Activated naive CD8-positive, alpha-beta T cell (primary cell): ENCODE data around the gene PDE3B.
A peak's percentile ranks its signal among the peaks of the same experiment; 100 is the strongest.
"Not testable (repeated sequence)": the region's sequence is repeated elsewhere in the genome, so short reads cannot be mapped to it uniquely, and the experiment has no call there.

Source experiments
- H3K27ac Mint-ChIP-seq: one replicate; pipeline ENCODE4 v1.8.0; 2021; ENCODE audit warnings: mixed read lengths
- H3K27me3 Mint-ChIP-seq: one replicate; pipeline ENCODE4 v1.8.0; 2021; ENCODE audit warnings: mixed read lengths
- H3K36me3 Mint-ChIP-seq: one replicate; pipeline ENCODE4 v1.8.0; 2021; ENCODE audit warnings: mixed read lengths
- H3K4me1 Mint-ChIP-seq: one replicate; pipeline ENCODE4 v1.8.0; 2021; ENCODE audit warnings: low read depth, mixed read lengths
- H3K4me3 Mint-ChIP-seq: one replicate; pipeline ENCODE4 v1.8.0; 2021; ENCODE audit warnings: mild to moderate bottlenecking, mixed read lengths
- H3K9me3 Mint-ChIP-seq: one replicate; pipeline ENCODE4 v1.8.0; 2021; ENCODE audit warnings: low read depth, mixed read lengths

The PDE3B gene

DNA sequence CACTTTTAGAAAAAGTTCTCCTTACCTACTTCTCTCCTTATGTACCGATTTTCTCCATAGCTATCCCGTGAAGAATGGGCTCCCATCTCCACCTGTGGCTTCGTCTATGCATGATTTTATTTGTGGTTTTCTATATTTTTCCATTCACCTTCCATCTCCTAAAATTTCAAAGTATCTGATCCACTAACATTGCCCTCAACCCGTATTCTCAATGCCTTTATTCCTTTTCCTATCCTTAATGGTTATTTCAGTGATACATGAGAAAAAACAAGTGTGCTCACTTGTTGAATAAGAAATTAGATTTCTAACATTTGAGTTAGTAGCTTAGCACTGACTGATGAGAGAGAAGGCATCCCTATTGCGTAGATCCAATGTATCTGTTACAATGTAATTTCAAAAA lies 231.6 kb downstream of the PDE3B start:
- H3K36me3 Mint-ChIP-seq, result peaks cover 34% of the 10 kb centered on the region
- peaks cover 13% of the 10 kb centered on the region for H3K4me1 Mint-ChIP-seq
- no peaks in the 10 kb centered on the region for H3K9me3 Mint-ChIP-seq
- no peak overlapping the region for H3K27ac Mint-ChIP-seq
- H3K4me3 Mint-ChIP-seq, result no peak overlapping the region
- no peaks in the 10 kb centered on the region for H3K27me3 Mint-ChIP-seq

DNA sequence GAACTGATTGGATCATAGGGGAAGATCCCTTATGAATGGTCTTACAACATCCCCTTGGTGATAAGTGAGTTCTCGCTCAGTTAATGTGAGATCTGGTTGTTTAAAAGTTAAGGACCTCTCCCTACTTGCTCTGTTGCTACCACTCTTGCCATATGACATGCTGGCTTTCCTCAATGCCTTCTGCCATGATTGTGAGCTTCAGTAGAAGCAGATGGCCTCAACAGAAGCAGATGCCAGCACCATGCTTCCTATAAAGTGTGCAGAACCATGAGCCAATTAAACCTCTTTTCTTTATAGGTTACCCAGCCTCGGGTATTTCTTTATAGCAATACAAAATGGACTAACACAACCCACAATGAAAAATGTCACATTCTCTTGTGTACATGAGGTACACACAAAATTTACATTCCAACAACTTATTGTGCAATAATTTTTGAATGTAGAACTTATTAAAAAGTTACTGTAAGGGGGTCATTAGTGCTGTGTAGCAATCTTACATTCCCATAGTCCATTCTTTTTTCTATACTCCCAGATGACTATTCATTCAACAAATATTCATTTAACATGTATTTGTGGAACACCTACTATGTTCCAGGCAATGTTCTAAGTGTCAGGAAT lies 238.1 kb downstream of the PDE3B start:
- Mint-ChIP-seq H3K9me3 (peaks cover 5% of the 10 kb centered on the region), H3K27ac (peak overlapping the region; percentile 46), H3K36me3 (peaks cover 39% of the 10 kb centered on the region)

DNA sequence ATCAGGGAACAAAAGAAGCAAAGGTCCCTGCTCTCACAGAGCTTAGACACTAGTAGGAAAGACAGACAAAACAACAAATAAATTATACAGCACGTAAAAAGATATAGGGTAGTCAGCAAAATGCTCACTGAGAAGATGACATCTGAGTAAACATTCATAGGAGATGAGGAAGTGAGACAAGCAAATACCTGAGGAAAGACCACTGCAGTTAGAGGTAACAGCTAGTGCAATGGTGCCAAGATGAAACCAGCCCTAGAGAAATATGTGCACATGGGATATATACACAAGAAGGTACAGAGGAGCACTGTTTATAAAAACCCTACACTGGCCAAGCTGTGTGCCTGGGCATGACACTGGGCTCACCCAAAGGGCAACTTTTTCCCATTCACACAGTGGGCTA lies 238.6 kb downstream of the PDE3B start:
- peaks cover 23% of the 10 kb centered on the region for H3K4me1 Mint-ChIP-seq
- H3K4me3 Mint-ChIP-seq, result no peak overlapping the region
- peaks cover 5% of the 10 kb centered on the region for H3K9me3 Mint-ChIP-seq
- H3K36me3 Mint-ChIP-seq, result peaks cover 37% of the 10 kb centered on the region
- H3K27me3 Mint-ChIP-seq, result no peaks in the 10 kb centered on the region
- H3K27ac Mint-ChIP-seq, result no peak overlapping the region

More for the DNA sequence above, 238.1 kb downstream of the PDE3B start:
- Mint-ChIP-seq H3K4me1 (peaks cover 18% of the 10 kb centered on the region), H3K27me3 (no peaks in the 10 kb centered on the region), H3K4me3 (no peak overlapping the region)

DNA sequence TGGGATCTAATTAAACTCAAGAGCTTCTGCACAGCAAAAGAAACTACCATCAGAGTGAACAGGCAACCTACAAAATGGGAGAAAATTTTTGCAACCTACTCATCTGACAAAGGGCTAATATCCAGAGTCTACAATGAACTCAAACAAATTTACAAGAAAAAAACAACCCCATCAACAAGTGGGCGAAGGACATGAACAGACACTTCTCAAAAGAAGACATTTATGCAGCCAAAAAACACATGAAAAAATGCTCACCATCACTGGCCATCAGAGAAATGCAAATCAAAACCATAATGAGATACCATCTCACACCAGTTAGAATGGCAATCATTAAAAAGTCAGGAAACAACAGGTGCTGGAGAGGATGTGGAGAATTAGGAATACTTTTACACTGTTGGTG lies 240.1 kb downstream of the PDE3B start:
- not testable (repeated sequence) for H3K4me3 Mint-ChIP-seq, H3K27ac Mint-ChIP-seq, H3K27me3 Mint-ChIP-seq, H3K9me3 Mint-ChIP-seq
- Mint-ChIP-seq H3K36me3 (peaks cover 27% of the 10 kb centered on the region), H3K4me1 (peaks cover 33% of the 10 kb centered on the region)

DNA sequence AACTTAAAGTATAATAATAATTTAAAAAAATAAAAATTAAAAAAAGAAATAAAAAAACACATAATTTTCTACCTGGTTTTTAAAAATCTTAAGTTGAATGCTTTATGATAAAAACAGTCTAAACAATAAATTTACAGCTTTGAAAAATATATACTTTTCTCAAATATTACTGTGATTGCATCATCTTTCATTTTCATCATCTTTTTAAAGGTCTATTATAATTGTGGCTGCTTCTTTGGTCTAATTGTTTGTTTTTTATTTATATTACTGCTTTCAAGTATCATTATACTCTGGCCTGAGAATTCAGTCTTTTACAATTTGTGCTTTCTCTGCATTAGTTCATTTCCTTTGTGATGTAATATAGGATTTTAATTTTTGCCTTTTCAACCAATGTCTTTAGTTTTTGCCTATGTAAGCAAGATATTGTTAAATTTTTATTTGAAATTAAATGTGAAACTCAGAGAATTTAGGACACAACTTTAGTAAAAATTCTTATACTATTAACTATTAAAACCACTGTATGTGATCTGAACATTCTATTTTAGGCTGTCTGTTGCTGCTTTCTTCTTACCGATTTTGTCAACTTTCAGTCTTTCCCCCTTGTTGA lies 241.2 kb downstream of the PDE3B start:
- no peak overlapping the region for H3K4me3 Mint-ChIP-seq
- H3K4me1 Mint-ChIP-seq, result peaks cover 44% of the 10 kb centered on the region
- peaks cover 5% of the 10 kb centered on the region for H3K9me3 Mint-ChIP-seq
- H3K27ac Mint-ChIP-seq, result peak overlapping the region; percentile 28
- H3K36me3 Mint-ChIP-seq, result peaks cover 24% of the 10 kb centered on the region
- no peaks in the 10 kb centered on the region for H3K27me3 Mint-ChIP-seq

DNA sequence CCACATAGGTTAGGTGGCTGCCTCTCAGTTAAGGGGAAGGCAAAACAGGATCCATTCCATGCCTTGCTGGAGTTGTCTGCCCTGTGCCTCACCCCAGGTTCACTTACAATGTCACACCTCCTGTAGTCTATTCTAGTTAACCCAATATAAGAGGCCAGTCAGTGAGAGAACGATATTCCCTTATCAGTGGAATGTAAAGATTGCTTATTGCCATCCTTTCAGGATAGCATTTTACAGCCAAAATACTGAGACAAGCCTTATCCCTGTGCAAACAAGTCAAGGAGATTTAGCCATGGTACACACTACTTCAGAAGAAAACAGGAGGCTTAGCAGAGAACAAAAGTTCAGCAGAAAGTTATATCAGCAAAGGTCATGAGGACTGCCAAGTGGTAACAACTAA lies 242.9 kb downstream of the PDE3B start:
- Mint-ChIP-seq H3K4me1 (peaks cover 57% of the 10 kb centered on the region), H3K27ac (peak overlapping the region; percentile 30), H3K36me3 (peaks cover 17% of the 10 kb centered on the region), H3K4me3 (no peak overlapping the region), H3K9me3 (peaks cover 2% of the 10 kb centered on the region), H3K27me3 (no peaks in the 10 kb centered on the region)

DNA sequence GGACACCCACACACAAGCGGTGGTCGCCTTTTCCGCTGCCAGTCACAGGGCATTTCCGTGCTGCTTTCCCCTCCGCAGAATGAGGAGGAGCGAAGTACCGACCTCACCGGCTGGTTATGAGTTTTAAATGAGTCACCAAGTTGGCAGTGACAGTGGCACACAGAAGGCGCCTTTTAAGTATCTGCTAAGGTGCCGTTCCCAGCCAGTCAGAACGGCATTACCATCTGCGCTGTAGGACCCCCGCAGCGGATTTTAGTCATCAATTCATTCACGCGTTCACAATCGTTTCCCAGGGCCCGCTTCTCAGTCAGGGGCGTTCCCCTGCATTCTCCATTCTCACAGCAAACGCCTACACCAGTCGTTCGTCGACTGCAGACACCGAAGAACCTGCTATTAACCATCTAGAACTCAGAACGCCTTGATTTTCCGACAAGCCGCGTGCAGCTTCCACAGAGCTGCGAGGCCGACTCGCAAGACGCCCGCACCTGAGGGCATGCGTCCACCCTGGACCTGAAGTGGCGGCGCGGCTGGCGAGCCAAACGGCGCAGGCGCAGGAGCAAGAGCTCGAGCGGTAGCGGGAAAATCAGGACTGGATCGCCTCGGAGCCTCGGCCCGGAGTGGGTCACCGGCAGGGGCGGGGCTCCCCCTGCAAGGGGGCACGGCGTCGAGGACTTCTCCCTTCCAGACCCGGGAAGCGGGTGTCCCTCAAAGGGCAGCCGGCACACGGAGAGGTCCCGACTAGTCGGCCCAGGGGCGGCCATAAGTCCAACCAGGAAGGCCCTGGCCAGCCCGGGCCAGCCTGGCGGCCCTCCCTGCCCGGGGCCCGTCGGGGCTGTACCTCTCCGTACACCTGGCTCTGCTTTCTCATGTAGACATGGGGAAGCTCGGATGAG lies 247.8 kb downstream of the PDE3B start:
- Mint-ChIP-seq H3K36me3 (peaks cover 6% of the 10 kb centered on the region), H3K4me1 (peaks cover 71% of the 10 kb centered on the region)

DNA sequence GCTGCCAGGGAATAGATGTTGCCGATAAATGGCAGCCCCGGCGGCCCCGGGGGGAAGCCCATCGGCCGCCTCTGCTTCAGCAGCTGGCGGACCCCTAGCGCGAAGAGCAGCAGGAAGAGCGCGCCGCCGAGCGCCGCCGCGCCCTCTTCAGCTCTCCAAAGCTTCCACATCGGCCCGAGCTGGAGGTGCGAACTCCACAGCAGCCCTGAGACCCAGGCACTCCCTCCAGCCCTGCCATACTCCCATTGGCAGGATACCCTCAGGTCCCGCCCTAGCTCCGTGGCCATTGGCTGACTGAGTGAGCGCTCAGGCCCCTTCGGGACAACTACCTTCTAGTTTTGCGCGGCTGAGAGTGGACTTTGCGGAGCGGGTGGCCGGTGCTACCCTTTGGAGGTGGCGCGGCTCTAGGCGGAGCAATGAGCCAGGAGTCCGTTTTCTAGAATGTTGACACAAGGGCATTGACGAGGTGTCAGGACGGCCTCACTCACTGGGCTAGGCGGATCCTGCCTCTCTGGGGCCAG lies 248.5 kb downstream of the PDE3B start, which contains the start of gene CYP2R1:
Gene CYP2R1 (minus strand): TSS at position 196 of the 521 bp plus-strand sequence. CDS start 26 bp downstream, at position 170.
- peak within 1 kb of the TSS; percentile 98 for H3K27ac Mint-ChIP-seq

More for the DNA sequence above, 247.8 kb downstream of the PDE3B start:
- Mint-ChIP-seq H3K27ac (peak overlapping the region; percentile 98), H3K9me3 (no peaks in the 10 kb centered on the region), H3K4me3 (peak overlapping the region; percentile 92), H3K27me3 (no peaks in the 10 kb centered on the region)

DNA sequence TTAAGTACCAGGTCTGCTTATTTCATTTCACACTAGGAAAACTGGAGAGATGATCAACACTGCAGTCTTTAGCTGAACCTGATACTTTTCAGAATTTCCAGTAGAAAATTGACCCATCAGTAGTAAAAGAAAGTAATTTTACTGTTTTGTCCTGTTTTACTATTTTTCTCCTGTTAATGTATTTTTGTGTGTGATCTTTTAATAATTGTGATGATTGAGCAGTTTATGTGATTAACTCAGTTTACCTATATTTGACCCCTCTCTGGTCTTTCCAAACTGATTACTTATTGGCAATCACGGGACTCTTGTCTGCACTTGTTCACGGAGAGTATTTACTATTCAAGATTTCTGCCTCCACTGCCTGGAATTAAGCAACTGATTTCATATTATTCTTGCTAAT lies 249.0 kb downstream of the PDE3B start:
- Mint-ChIP-seq H3K27ac (peak overlapping the region; percentile 82), H3K27me3 (no peaks in the 10 kb centered on the region), H3K4me3 (peak overlapping the region; percentile 90), H3K4me1 (peaks cover 60% of the 10 kb centered on the region), H3K36me3 (peaks cover 4% of the 10 kb centered on the region), H3K9me3 (no peaks in the 10 kb centered on the region)

More for the DNA sequence above, 248.5 kb downstream of the PDE3B start, which contains the start of gene CYP2R1:
- no peaks in the 10 kb centered on the region for H3K27me3 Mint-ChIP-seq
- peak within 1 kb of the TSS; percentile 92 for H3K4me3 Mint-ChIP-seq
- peaks cover 64% of the 10 kb centered on the region for H3K4me1 Mint-ChIP-seq
- H3K9me3 Mint-ChIP-seq, result no peaks in the 10 kb centered on the region
- H3K36me3 Mint-ChIP-seq, result peaks cover 6% of the 10 kb centered on the region

DNA sequence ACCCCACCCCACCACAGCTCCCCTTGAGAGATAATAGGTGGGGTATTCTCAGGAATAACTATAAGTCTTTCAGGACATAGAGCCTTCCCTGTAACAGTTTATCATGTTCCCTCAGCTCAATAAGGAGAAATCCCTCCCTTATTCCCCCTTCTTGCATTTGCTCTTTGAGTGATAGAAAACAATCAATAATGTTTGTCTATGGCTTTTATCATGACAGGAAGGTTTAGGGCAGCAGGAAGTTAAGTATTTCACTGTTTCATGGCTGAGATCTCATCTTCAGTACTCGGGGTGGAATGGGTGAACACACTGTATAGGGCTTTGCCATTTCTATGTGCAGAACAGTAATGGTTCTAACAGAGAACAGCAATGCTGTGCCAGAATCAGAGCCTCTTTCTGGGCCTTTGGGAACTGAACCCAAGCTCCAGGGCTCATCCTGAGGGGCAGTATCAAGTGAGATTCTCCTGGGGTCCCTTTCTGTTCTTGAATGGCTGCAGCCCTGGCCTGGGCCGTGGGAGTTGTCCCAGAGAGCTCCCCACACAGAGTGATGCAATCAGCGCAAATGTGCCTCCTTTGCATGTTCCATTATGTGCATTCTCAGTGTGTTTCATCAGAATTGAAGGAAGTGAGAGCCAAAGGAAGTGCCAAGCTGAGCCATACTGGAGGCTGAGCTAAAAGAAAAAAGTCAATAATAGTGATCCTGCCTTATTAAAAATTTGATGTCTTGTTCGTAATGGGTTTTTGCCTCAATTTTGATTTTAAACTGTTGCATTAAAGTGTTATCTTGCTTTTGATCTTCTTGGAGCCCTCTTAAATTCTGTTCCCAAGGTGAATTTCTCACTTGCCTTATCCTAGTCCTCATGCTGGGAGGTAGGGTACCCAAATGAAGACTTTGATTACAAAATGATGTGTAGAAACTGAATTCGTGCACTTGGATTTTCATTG lies 251.3 kb downstream of the PDE3B start:
- Mint-ChIP-seq H3K36me3 (peaks cover 4% of the 10 kb centered on the region), H3K27ac (no peak overlapping the region), H3K9me3 (no peaks in the 10 kb centered on the region), H3K4me1 (peaks cover 38% of the 10 kb centered on the region), H3K27me3 (no peaks in the 10 kb centered on the region), H3K4me3 (no peak overlapping the region)

DNA sequence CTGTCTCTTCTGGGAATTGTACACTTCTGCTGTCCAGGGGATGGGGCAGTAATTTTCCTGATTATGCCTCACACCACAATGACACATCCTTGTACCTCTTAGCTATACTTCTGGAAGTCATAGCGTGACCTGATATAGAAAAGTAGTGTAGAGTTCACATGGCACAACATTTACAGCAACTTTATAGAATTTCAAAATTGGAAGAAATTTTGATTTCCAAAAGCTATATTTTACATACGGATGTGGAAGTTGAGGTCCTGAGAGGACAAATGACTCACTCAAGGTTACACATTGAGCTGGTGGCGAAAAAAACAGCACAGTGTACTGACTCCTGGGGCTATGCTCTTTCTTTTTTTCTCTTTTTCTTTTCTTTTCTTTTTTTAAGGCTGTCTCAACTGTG lies 254.8 kb downstream of the PDE3B start:
- Mint-ChIP-seq H3K36me3 (no peaks in the 10 kb centered on the region), H3K9me3 (no peaks in the 10 kb centered on the region), H3K4me3 (no peak overlapping the region), H3K4me1 (peaks cover 15% of the 10 kb centered on the region), H3K27ac (no peak overlapping the region), H3K27me3 (no peaks in the 10 kb centered on the region)

DNA sequence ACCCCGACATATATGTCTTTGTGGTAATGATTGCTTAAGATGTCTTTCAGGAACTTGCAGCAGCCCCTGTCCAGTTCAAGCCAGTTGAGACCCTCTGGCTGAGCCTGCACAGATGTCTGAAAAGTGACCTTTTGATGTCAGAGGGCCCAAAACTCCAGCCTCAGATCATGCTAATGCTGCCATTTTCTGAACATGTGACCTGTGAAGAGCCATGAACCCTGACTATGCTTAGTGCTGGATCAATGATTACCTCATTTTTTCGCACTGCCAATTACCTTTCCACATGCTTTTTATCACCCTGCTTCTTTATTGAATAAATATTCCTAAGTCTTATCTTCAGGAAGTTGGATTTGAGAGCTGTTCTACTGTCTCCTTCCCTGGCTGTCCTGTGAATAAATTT lies 255.3 kb downstream of the PDE3B start:
- peaks cover 14% of the 10 kb centered on the region for H3K4me1 Mint-ChIP-seq
- no peak overlapping the region for H3K4me3 Mint-ChIP-seq
- H3K27ac Mint-ChIP-seq, result no peak overlapping the region
- H3K36me3 Mint-ChIP-seq, result no peaks in the 10 kb centered on the region
- H3K9me3 Mint-ChIP-seq, result no peaks in the 10 kb centered on the region
- no peaks in the 10 kb centered on the region for H3K27me3 Mint-ChIP-seq

DNA sequence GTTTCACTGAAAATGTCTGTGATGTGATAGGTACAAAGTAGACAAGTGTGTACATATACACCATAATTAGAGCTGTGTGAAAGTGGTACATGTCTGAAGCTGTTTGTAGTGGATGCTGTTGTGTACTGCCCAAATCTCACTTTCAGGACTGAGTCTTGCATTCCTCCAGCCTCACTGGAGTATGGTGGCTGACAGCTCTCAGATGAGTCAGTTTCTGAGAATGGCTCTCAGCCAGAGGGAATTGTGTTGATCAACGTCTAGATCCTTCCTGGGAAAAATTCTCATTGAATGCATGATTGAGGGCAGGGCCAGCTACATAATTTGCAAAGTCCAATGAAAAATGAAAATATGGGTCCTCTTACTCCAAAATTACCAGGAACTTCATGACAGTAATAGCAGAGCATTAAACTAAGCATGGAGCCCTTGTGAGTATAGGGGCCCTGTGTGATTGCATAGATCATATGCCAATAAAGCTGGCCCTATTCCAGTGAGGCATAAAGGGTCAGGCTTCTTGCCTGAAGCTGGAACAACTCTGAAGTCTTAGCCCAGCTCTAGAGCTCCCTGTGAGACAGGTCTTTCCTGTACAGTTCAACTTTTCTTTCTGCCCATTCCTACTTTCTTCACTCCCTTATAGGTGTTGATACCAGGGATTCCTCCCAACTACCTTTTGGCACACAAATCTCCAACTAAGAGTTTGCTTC lies 259.2 kb downstream of the PDE3B start:
- Mint-ChIP-seq H3K9me3 (no peaks in the 10 kb centered on the region), H3K27me3 (no peaks in the 10 kb centered on the region), H3K36me3 (no peaks in the 10 kb centered on the region), H3K27ac (no peak overlapping the region), H3K4me1 (peaks cover 30% of the 10 kb centered on the region), H3K4me3 (no peak overlapping the region)

DNA sequence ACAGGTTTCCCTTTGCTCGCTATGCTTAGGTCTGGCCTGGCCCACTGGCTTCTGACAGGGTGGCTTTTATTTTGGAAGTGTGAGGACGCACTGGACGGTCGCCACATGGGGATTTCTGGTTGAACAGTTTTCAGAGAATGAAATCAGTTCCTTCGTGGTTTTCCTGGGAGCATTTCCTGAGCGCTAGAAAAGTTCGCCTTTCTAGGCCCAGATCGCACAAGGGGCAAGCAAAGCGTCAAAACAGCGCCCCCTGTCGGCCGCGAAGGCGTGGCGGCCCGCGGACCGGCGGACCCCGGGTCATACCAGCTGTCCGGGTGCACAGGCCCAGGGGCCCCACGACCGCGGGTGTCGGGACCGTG lies 261.1 kb downstream of the PDE3B start:
- H3K4me1 Mint-ChIP-seq, result peaks cover 39% of the 10 kb centered on the region
- H3K36me3 Mint-ChIP-seq, result no peaks in the 10 kb centered on the region
- H3K4me3 Mint-ChIP-seq, result peak overlapping the region; percentile 92
- no peaks in the 10 kb centered on the region for H3K9me3 Mint-ChIP-seq
- peak overlapping the region; percentile 83 for H3K27ac Mint-ChIP-seq
- H3K27me3 Mint-ChIP-seq, result no peaks in the 10 kb centered on the region
